ENCODE measurements around the gene MS4A12. TPM values are rescaled to one million over a fixed set of nuclear protein-coding genes. Genes with fewer than 3 reads are reported as not detected.

Gene MS4A12
- total and polyA plus RNA-seq, 8 donors = not detected

DNA sequence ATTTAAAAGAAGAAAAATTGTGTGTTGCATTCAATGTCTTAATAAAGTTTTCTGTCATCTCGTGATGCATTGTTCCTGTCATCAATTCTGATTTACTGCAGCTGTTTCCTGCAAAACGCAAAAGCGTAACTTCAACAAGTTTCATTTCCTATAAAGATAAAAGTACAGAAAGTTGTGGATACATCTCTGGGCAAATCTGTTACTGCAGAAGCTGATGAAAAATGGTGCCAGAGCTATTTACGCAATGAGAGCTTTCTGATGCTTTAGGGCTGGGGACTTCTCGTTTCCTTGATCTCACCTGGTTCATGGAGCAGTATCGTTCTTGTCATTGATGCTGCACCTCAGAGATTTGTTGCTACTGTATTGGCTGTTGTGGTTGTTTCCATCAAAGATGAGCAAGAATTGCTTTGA, 15.5 kb upstream of the MS4A12 start:
- Histone ChIP-seq H3K9me3 (peaks cover 0 to 3% of the 10 kb centered on the region in 2 donors), H3K4me1 (no peaks in the 10 kb centered on the region), H3K36me3 (no peaks in the 10 kb centered on the region), H3K27ac (no peak overlapping the region), H3K27me3 (no peaks in the 10 kb centered on the region), H3K4me3 (no peak overlapping the region)
- DNase-seq (no peak), ATAC-seq (no peak)
- intact Hi-C loops (cut with DNase I) = no loop called here
- TF ChIP-seq, protein P1, sequence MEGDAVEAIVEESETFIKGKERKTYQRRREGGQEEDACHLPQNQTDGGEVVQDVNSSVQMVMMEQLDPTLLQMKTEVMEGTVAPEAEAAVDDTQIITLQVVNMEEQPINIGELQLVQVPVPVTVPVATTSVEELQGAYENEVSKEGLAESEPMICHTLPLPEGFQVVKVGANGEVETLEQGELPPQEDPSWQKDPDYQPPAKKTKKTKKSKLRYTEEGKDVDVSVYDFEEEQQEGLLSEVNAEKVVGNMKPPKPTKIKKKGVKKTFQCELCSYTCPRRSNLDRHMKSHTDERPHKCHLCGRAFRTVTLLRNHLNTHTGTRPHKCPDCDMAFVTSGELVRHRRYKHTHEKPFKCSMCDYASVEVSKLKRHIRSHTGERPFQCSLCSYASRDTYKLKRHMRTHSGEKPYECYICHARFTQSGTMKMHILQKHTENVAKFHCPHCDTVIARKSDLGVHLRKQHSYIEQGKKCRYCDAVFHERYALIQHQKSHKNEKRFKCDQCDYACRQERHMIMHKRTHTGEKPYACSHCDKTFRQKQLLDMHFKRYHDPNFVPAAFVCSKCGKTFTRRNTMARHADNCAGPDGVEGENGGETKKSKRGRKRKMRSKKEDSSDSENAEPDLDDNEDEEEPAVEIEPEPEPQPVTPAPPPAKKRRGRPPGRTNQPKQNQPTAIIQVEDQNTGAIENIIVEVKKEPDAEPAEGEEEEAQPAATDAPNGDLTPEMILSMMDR (IDR thresholded peaks at IDR 0.05) = no peak

DNA sequence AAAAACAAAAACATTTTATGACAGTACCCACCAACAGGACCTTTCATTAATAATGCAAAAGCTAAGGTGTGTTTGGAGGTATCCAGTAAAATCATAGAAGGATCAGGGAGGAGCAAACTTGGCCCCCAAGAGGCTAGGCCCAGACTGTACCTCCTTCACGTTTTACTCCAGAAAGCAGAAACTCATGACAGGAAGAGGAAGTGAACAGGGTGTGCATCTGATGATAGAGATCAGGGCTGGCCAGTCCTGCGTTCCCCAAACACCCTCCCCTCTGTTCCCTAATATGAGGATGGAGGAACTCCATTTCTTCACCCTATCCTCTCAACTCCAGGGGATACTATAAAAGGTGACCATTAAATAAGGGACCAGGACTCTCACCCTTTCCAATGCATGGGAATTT, 10.2 kb upstream of the MS4A12 start:
- no peak overlapping the region for H3K4me3 ChIP-seq
- intact Hi-C loops (cut with DNase I) = no loop called here
- no peaks in the 10 kb centered on the region for H3K9me3 ChIP-seq
- H3K4me1 ChIP-seq = peaks cover 0 to 3% of the 10 kb centered on the region in 2 donors
- TF ChIP-seq, protein P1 (IDR thresholded peaks at IDR 0.05) = no peak
- no peak overlapping the region for H3K27ac ChIP-seq
- H3K27me3 ChIP-seq = no peaks in the 10 kb centered on the region
- DNase-seq (peak in 1 of 4 donors; percentile 31), ATAC-seq (peak; percentile 40)
- H3K36me3 ChIP-seq = no peaks in the 10 kb centered on the region

DNA sequence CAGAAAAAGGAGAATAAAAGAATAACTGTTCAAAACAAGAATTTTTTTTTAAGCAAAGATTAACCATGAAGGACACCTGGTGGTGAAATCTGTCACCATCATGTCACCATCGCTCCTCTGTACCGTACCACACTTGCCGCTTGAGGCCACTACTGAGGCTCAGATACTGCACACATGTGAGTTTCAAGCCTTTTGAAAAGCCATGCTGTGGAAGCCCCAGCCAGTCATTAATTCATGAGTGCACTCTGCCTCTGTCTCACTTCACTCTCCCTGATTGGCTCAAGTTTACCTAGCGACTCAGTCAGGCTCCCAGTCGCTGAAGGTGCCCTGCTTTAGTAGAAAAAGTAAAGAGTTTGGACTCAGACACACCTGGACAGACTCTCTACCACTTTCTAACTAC, 6.6 kb upstream of the MS4A12 start:
- Histone ChIP-seq H3K36me3 (no peaks in the 10 kb centered on the region), H3K4me1 (peaks cover 0 to 3% of the 10 kb centered on the region in 2 donors), H3K27ac (no peak overlapping the region), H3K9me3 (no peaks in the 10 kb centered on the region), H3K27me3 (no peaks in the 10 kb centered on the region), H3K4me3 (no peak overlapping the region)
- ATAC-seq (peak; percentile 58), DNase-seq (no peak)
- TF ChIP-seq, protein P1 (IDR thresholded peaks at IDR 0.05) = peak in 1 of 2 donors; percentile 21
- intact Hi-C loops (cut with DNase I) = no loop called here

DNA sequence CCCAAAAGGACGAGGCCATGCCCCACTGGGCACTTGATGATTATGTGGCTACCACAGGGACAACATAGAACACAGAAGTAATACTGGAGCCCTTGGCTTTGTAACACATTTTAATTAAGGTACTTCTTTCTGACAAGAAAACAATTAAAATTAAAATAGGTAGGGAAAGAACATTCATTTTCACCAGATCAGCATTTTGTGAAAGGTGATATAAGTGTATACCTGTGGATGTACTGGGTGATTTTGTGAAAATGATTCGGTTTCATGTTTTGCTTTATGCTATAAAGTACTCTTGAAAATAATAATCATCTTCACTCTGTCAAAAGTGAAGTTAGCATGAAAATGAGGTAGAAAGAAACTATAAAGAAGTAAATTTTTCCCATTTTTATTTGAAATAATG, 876 bp downstream of the MS4A12 start:
- TF ChIP-seq, protein P1 (IDR thresholded peaks at IDR 0.05) = no peak
- Histone ChIP-seq H3K4me3 (no peak overlapping the region), H3K27me3 (no peaks in the 10 kb centered on the region), H3K36me3 (no peaks in the 10 kb centered on the region), H3K9me3 (no peaks in the 10 kb centered on the region), H3K27ac (no peak overlapping the region), H3K4me1 (no peaks in the 10 kb centered on the region)
- no peak for ATAC-seq
- intact Hi-C loops (cut with DNase I) = no loop called here
- DNase-seq = no peak

DNA sequence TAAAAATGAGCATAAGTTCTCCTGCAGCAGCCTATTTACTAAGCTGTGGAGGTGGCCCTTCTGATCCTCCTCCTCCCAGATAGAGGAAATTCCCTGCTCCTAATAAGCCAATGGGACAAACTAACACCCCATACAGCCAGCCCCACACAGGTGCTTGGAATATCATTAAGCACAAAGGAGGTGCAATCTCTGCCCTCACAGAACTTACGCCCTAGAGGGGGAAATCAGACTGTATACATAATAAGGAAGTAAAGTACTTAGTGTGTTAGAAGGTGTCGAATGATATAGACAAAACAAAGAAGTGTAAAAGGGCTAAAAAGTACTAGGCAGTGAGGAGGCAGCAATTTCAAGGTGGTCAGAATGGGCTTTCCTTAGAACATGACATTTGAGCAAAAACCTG, 5.8 kb downstream of the MS4A12 start:
- Histone ChIP-seq H3K4me1 (no peaks in the 10 kb centered on the region), H3K27ac (no peak overlapping the region), H3K4me3 (no peak overlapping the region), H3K9me3 (no peaks in the 10 kb centered on the region), H3K27me3 (no peaks in the 10 kb centered on the region), H3K36me3 (no peaks in the 10 kb centered on the region)
- TF ChIP-seq, protein P1 (IDR thresholded peaks at IDR 0.05) = no peak
- DNase-seq (no peak), ATAC-seq (no peak)
- intact Hi-C loops (cut with DNase I) = no loop called here

All from left lung (tissue), 10 donors.